K562 (cell line): ENCODE results near the gene KIF5A. TPM values are rescaled to one million over a fixed set of nuclear protein-coding genes. Genes with fewer than 3 reads are reported as not detected.

Source experiments
- BCL6 ChIP-seq: fragments of 250-450 bp; sonication (Bioruptor Pico); IDR thresholded peaks from 2 replicates; pipeline ENCODE4 v1.4.0; 2020
- BRCA1 ChIP-seq, 2 experiments: fragments of 450-650 bp in 1 of 2; sonication (generic) in 1 of 2; formaldehyde crosslinking in 1 of 2; IDR thresholded peaks; 2 replicates each; pipeline versions ENCODE4 v1.5.0 to v1.6.1; 2017 to 2020; ENCODE audit warnings: mild to moderate bottlenecking in 1 of 2, missing genetic modification reagents in 1 of 2
- C11orf30 ChIP-seq: fragments of 450-650 bp; IDR thresholded peaks from 2 replicates; pipeline ENCODE4 v1.6.1; 2016; ENCODE audit warnings: low read depth, mild to moderate bottlenecking
- EGR1 ChIP-seq: fragments of 450-650 bp; conservative IDR thresholded peaks from 2 replicates; pipeline ENCODE4 v1.6.1; 2017; ENCODE audit warnings: mild to moderate bottlenecking
- HOXB6 ChIP-seq: fragments of 250-450 bp; sonication (Bioruptor Pico); IDR thresholded peaks from 2 replicates; pipeline ENCODE4 v1.5.1; 2022; ENCODE audit warnings: mild to moderate bottlenecking, borderline replicate concordance
- RBM22 ChIP-seq: fragments of 200-400 bp; formaldehyde crosslinking; IDR thresholded peaks from 2 replicates; pipeline ENCODE4 v1.6.1; 2018; ENCODE audit warnings: low read length, low read depth; ENCODE audit not compliant: poor library complexity, severe bottlenecking
- SAFB ChIP-seq: fragments of 200-400 bp; formaldehyde crosslinking; IDR thresholded peaks from 2 replicates; pipeline ENCODE4 v1.6.1; 2017; ENCODE audit warnings: low read depth, low read length, borderline replicate concordance
- SRF ChIP-seq, 2 experiments: fragments of 250-450, 450-650 bp in 1 of 2; sonication (Bioruptor Pico) in 1 of 2; sonication (generic) in 1 of 2; formaldehyde crosslinking; IDR thresholded peaks; 2 replicates each; pipeline versions ENCODE4 v1.5.0 to v1.5.1; 2020 to 2022; ENCODE audit warnings: mild to moderate bottlenecking in 1 of 2, missing genetic modification reagents in 1 of 2
- polyA plus RNA-seq, 8 experiments: library from polyadenylated mRNA; depleted of rRNA in 4 of 8; stranded (reverse) in 5 of 8; unstranded in 3 of 8; fragments of >200 nt; fragmentation: Nextera tagmentation in 2 of 8; fragmentation: Illumina TruSeq in 1 of 8; extraction: Ambion mirVana in 2 of 8; extraction: Trizol in 1 of 8; gene quantifications; 2 replicates each; pipeline versions ENCODE4 v1.2.1 to v1.2.3, GENCODE V29; 2011 to 2014; ENCODE audit warnings: inconsistent platforms in 1 of 8, missing spikeins in 1 of 8
- total RNA-seq, 7 experiments: library from RNA; depleted of rRNA in 6 of 7; stranded (reverse); fragments of >200 nt in 6 of 7; fragmentation: Illumina TruSeq in 2 of 7; extraction: Trizol in 2 of 7; gene quantifications; 2 replicates each; pipeline versions ENCODE4 v1.2.1 to v1.2.3, GENCODE V29; 2011 to 2021; ENCODE audit warnings: low replicate concordance in 1 of 7
- TF ChIP-seq, protein P1 (sequence below): fragments of 450-650 bp; IDR thresholded peaks from 2 replicates; pipeline ENCODE4 v1.7.1; 2018; ENCODE audit warnings: mild to moderate bottlenecking, low read depth; ENCODE audit not compliant: partially characterized antibody
- TF ChIP-seq, protein P2 (sequence below), 2 experiments: fragments of 450-650 bp; formaldehyde crosslinking in 1 of 2; IDR thresholded peaks; 2 replicates each; pipeline versions ENCODE4 v1.4.0 to v1.6.1; 2014 to 2020; ENCODE audit warnings: mild to moderate bottlenecking in 2 of 2, borderline replicate concordance in 1 of 2, low read depth in 1 of 2
- TF ChIP-seq, protein P3 (sequence below): fragments of 450-650 bp; formaldehyde crosslinking; conservative IDR thresholded peaks from 2 replicates; pipeline ENCODE4 v1.4.0; 2022; ENCODE audit warnings: mild to moderate bottlenecking, missing genetic modification characterization

KIF5A gene
- total and polyA plus RNA-seq, 9 of the 15 experiments (the other 6 are each of a cell fraction or from before 2014, with no cell fraction given), result 3.4 to 17.7 (median 8.0) TPM

DNA sequence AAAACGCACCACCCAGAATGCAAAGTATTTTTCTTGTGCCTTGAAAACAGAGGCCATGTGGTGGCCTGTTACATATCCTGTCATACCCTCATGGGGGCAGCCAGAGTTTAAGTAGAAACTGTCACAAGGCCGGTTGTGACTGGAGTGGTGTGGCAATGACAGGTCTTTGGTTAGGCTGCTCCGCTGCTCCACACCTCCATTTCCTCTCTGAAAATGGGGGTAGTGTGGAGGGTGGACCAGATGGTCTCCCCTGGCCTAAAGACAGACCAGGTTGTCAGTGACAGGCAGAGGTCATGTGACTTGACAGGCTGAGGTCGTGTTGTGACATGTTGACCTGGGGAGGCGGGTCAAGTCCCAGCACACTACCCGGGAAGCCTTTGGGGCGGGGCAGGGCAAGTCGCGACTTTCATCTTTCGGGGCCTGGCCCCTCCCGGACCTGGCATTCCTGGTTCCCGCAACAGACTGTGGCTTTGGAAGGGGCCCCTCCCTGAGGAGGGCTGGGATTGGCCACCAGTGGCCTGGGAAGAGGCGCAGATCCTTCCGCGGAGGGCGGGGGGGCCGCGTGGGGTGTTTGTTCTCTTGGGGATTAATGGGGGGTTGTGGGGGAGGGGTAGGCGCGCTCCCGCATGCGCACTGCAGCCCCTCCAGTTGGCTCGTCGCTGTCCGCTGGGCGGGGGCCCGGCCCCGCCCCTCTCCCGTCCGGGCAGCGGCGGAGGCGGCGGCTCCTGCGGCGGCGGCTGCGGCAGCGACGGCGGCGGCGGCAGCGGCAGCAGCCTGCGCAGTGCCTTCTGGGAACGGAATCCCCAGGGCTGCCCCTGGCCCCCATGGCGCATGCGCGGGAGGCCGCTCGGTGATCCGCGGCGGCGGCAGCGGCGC, 27.6 kb upstream of the KIF5A start, which contains the start of gene MBD6 (continued):
- TF ChIP-seq, protein P1, sequence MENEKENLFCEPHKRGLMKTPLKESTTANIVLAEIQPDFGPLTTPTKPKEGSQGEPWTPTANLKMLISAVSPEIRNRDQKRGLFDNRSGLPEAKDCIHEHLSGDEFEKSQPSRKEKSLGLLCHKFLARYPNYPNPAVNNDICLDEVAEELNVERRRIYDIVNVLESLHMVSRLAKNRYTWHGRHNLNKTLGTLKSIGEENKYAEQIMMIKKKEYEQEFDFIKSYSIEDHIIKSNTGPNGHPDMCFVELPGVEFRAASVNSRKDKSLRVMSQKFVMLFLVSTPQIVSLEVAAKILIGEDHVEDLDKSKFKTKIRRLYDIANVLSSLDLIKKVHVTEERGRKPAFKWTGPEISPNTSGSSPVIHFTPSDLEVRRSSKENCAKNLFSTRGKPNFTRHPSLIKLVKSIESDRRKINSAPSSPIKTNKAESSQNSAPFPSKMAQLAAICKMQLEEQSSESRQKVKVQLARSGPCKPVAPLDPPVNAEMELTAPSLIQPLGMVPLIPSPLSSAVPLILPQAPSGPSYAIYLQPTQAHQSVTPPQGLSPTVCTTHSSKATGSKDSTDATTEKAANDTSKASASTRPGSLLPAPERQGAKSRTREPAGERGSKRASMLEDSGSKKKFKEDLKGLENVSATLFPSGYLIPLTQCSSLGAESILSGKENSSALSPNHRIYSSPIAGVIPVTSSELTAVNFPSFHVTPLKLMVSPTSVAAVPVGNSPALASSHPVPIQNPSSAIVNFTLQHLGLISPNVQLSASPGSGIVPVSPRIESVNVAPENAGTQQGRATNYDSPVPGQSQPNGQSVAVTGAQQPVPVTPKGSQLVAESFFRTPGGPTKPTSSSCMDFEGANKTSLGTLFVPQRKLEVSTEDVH, result peak; percentile 60
- TF ChIP-seq EGR1 (peak; percentile 27), SRF (CRISPR knock-in tag; IDR thresholded peaks at IDR 0.05) (no peak; a peak in 1 of 4 replicates), HOXB6 (no peak), SAFB (no peak), C11orf30 (peak; percentile 21; the same call in 1 of the 2 replicates), BCL6 (CRISPR knock-in tag) (0 out of 2 replicates have a peak, but pooled peaks have one; percentile 4), RBM22 (no peak), BRCA1 (IDR thresholded peaks at IDR 0.05) (no peak), BRCA1 (CRISPR knock-in tag; IDR thresholded peaks at IDR 0.05) (no peak)
- TF ChIP-seq, protein P2, sequence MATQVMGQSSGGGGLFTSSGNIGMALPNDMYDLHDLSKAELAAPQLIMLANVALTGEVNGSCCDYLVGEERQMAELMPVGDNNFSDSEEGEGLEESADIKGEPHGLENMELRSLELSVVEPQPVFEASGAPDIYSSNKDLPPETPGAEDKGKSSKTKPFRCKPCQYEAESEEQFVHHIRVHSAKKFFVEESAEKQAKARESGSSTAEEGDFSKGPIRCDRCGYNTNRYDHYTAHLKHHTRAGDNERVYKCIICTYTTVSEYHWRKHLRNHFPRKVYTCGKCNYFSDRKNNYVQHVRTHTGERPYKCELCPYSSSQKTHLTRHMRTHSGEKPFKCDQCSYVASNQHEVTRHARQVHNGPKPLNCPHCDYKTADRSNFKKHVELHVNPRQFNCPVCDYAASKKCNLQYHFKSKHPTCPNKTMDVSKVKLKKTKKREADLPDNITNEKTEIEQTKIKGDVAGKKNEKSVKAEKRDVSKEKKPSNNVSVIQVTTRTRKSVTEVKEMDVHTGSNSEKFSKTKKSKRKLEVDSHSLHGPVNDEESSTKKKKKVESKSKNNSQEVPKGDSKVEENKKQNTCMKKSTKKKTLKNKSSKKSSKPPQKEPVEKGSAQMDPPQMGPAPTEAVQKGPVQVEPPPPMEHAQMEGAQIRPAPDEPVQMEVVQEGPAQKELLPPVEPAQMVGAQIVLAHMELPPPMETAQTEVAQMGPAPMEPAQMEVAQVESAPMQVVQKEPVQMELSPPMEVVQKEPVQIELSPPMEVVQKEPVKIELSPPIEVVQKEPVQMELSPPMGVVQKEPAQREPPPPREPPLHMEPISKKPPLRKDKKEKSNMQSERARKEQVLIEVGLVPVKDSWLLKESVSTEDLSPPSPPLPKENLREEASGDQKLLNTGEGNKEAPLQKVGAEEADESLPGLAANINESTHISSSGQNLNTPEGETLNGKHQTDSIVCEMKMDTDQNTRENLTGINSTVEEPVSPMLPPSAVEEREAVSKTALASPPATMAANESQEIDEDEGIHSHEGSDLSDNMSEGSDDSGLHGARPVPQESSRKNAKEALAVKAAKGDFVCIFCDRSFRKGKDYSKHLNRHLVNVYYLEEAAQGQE (IDR thresholded peaks at IDR 0.05; ENCODE audit: borderline replicate concordance), result peak; percentile 99
- TF ChIP-seq, protein P2 (CRISPR knock-in tag; IDR thresholded peaks at IDR 0.05; ENCODE audit: low read depth), result 0 out of 2 replicates have a peak, but pooled peaks have one; percentile 31
- TF ChIP-seq, protein P3, sequence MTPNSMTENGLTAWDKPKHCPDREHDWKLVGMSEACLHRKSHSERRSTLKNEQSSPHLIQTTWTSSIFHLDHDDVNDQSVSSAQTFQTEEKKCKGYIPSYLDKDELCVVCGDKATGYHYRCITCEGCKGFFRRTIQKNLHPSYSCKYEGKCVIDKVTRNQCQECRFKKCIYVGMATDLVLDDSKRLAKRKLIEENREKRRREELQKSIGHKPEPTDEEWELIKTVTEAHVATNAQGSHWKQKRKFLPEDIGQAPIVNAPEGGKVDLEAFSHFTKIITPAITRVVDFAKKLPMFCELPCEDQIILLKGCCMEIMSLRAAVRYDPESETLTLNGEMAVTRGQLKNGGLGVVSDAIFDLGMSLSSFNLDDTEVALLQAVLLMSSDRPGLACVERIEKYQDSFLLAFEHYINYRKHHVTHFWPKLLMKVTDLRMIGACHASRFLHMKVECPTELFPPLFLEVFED (CRISPR knock-in tag), result peak; percentile 40; the same call in 1 of the 2 replicates
